GM23338 (cell line): ENCODE data around the gene MOB2. TPM values are rescaled to one million over a fixed set of nuclear protein-coding genes. Genes with fewer than 3 reads are reported as not detected.

Experiments used
- ATAC-seq: fragments of 200-7000 bp; cut with Tn5 transposase; 3 replicates; pipeline ENCODE4 v1.9.1; 2020
- DNase-seq: peaks from one replicate; pipeline ENCODE4 v3.0.0-alpha.2; 2015; ENCODE audit warnings: low spot score
- H2AFZ ChIP-seq: fragments of 200-600 bp; sonication (generic); 2 replicates; pipeline ENCODE4 v1.8.0; 2016; ENCODE audit warnings: antibody characterized with exemption, mild to moderate bottlenecking, moderate library complexity
- H3F3A ChIP-seq: fragments of 200-600 bp; sonication (generic); replicated peaks from 2 replicates; pipeline ENCODE4 v1.8.0; 2017; ENCODE audit warnings: antibody characterized with exemption, mixed run types, low read depth
- H3K27ac ChIP-seq: fragments of 200-600 bp; sonication (generic); 2 replicates; pipeline ENCODE4 v1.6.1; 2016; ENCODE audit warnings: low read depth
- H3K27me3 ChIP-seq: fragments of 200-600 bp; sonication (generic); 2 replicates; pipeline ENCODE4 v1.8.0; 2016; ENCODE audit warnings: mild to moderate bottlenecking, mixed run types, moderate library complexity; ENCODE audit not compliant: insufficient read depth
- H3K36me3 ChIP-seq: fragments of 200-600 bp; sonication (generic); 2 replicates; pipeline ENCODE4 v1.8.0; 2016; ENCODE audit warnings: mild to moderate bottlenecking; ENCODE audit not compliant: insufficient read depth
- H3K4me1 ChIP-seq: fragments of 200-600 bp; sonication (generic); 2 replicates; pipeline ENCODE4 v1.8.0; 2016; ENCODE audit warnings: mild to moderate bottlenecking, moderate library complexity; ENCODE audit not compliant: insufficient read depth
- H3K4me2 ChIP-seq: fragments of 200-600 bp; sonication (generic); 2 replicates; pipeline ENCODE4 v1.7.1; 2017; ENCODE audit warnings: mixed run types
- H3K4me3 ChIP-seq: fragments of 200-600 bp; sonication (generic); 2 replicates; pipeline ENCODE4 v1.6.1; 2016; ENCODE audit warnings: mixed run types
- H3K79me2 ChIP-seq: fragments of 200-600 bp; sonication (generic); replicated peaks from 2 replicates; pipeline ENCODE4 v1.8.0; 2017; ENCODE audit warnings: mild to moderate bottlenecking; ENCODE audit not compliant: insufficient read depth
- H3K9me2 ChIP-seq: fragments of 200-600 bp; sonication (generic); 2 replicates; pipeline ENCODE4 v1.8.0; 2017; ENCODE audit not compliant: insufficient read depth
- H4K20me1 ChIP-seq: fragments of 200-600 bp; sonication (generic); replicated peaks from 2 replicates; pipeline ENCODE4 v1.8.0; 2017; ENCODE audit warnings: mild to moderate bottlenecking; ENCODE audit not compliant: insufficient read depth
- H3K27ac Mint-ChIP-seq: 2 replicates; pipeline ENCODE4 v1.8.0; 2020; ENCODE audit warnings: inconsistent platforms, mild to moderate bottlenecking, moderate library complexity, mixed read lengths
- H3K27me3 Mint-ChIP-seq: 3 replicates; pipeline ENCODE4 v1.8.0; 2022; ENCODE audit warnings: low read depth, mild to moderate bottlenecking, moderate library complexity, mixed read lengths, inconsistent platforms; ENCODE audit not compliant: insufficient read depth, poor library complexity
- H3K36me3 Mint-ChIP-seq: 3 replicates; pipeline ENCODE4 v1.8.0; 2021; ENCODE audit warnings: low read depth, mild to moderate bottlenecking, inconsistent platforms, moderate library complexity, mixed read lengths
- H3K4me1 Mint-ChIP-seq: 3 replicates; pipeline ENCODE4 v1.8.0; 2020; ENCODE audit warnings: mild to moderate bottlenecking, inconsistent platforms, mixed read lengths
- H3K4me3 Mint-ChIP-seq: 3 replicates; pipeline ENCODE4 v1.8.0; 2021; ENCODE audit warnings: moderate library complexity, mild to moderate bottlenecking, inconsistent platforms, mixed read lengths
- H3K9me3 Mint-ChIP-seq: 3 replicates; pipeline ENCODE4 v1.8.0; 2020; ENCODE audit warnings: moderate library complexity, mild to moderate bottlenecking, inconsistent platforms, mixed read lengths
- CREB1 ChIP-seq: fragments of 250-450 bp; sonication (Bioruptor Pico); IDR thresholded peaks from 2 replicates; pipeline ENCODE4 v1.5.0; 2020; ENCODE audit warnings: low read depth, mild to moderate bottlenecking, moderate library complexity
- CTCF ChIP-seq, 2 experiments: fragments of 200-600 bp in 1 of 2; sonication (generic) in 1 of 2; conservative IDR thresholded peaks; 2 replicates each; pipeline versions ENCODE4 v1.5.1 to v1.6.1; 2016 to 2017; ENCODE audit warnings: antibody characterized with exemption in 2 of 2, low read depth in 2 of 2, mild to moderate bottlenecking in 2 of 2, moderate library complexity in 1 of 2
- EZH2 ChIP-seq: fragments of 200-600 bp; sonication (generic); IDR thresholded peaks from one replicate; pipeline ENCODE4 v1.8.0; 2017; ENCODE audit warnings: antibody characterized with exemption, mild to moderate bottlenecking, low read depth; ENCODE audit not compliant: unreplicated experiment
- EZH2phosphoT487 ChIP-seq: fragments of 200-600 bp; sonication (generic); IDR thresholded peaks from one replicate; pipeline ENCODE4 v1.8.1; 2018; ENCODE audit warnings: antibody characterized with exemption; ENCODE audit not compliant: unreplicated experiment
- JUNB ChIP-seq: IDR thresholded peaks from one replicate; pipeline ENCODE4 v1.6.1; 2016; ENCODE audit warnings: antibody characterized with exemption; ENCODE audit not compliant: unreplicated experiment
- NANOG ChIP-seq: IDR thresholded peaks from 2 replicates; pipeline ENCODE4 v1.6.1; 2016; ENCODE audit warnings: antibody characterized with exemption, borderline replicate concordance
- POLR2AphosphoS5 ChIP-seq: IDR thresholded peaks from 2 replicates; pipeline ENCODE4 v1.6.1; 2016; ENCODE audit warnings: antibody characterized with exemption, low read depth
- STAT1 ChIP-seq: IDR thresholded peaks from one replicate; pipeline ENCODE4 v1.6.1; 2016; ENCODE audit warnings: antibody characterized with exemption; ENCODE audit not compliant: unreplicated experiment
- ZNF114 ChIP-seq: fragments of 250-450 bp; sonication (Bioruptor Pico); IDR thresholded peaks from 2 replicates; pipeline ENCODE4 v1.5.0; 2020; ENCODE audit warnings: mild to moderate bottlenecking, moderate library complexity
- ZNF331 ChIP-seq: fragments of 250-450 bp; sonication (Bioruptor Pico); IDR thresholded peaks from 2 replicates; pipeline ENCODE4 v1.5.0; 2020; ENCODE audit warnings: low read depth, mild to moderate bottlenecking, moderate library complexity
- ZNF462 ChIP-seq: fragments of 250-450 bp; sonication (Bioruptor Pico); IDR thresholded peaks from 2 replicates; pipeline ENCODE4 v1.5.0; 2020; ENCODE audit warnings: mild to moderate bottlenecking, moderate library complexity
- polyA plus RNA-seq: library from polyadenylated mRNA; unstranded; fragments of >200 nt; fragmentation: Nextera tagmentation; extraction: Ambion mirVana; gene quantifications from 2 replicates; pipeline ENCODE4 v1.2.1, GENCODE V29; 2016
- total RNA-seq: library from RNA; depleted of rRNA; stranded (reverse); fragments of >200 nt; shearing (Covaris generic); gene quantifications from 2 replicates; pipeline ENCODE4 v1.2.3, GENCODE V29; 2014
- TF ChIP-seq, protein P1 (sequence below): IDR thresholded peaks from one replicate; pipeline ENCODE4 v1.6.1; 2018; ENCODE audit warnings: antibody characterized with exemption; ENCODE audit not compliant: unreplicated experiment
- TF ChIP-seq, protein P2 (sequence below): IDR thresholded peaks from 2 replicates; pipeline ENCODE4 v1.6.1; 2016; ENCODE audit warnings: antibody characterized with exemption

MOB2 gene
- total and polyA plus RNA-seq, 2 experiments from 2014 or later = 10.1 to 19.7 TPM

- no peak overlapping the region for H3K4me3 Mint-ChIP-seq
- H2AFZ ChIP-seq = no peak overlapping the region
- H4K20me1 ChIP-seq = peaks cover 7% of the 10 kb centered on the region; the same call in 1 of the 2 replicates
- H3K79me2 ChIP-seq = peaks cover 18% of the 10 kb centered on the region
- DNase-seq = no peak
- no peaks in the 10 kb centered on the region for H3F3A ChIP-seq
- ATAC-seq = peak; percentile 24
- H3K27me3 ChIP-seq = no peaks in the 10 kb centered on the region
- TF ChIP-seq ZNF114 = no peak
- TF ChIP-seq POLR2AphosphoS5 = no peak
- TF ChIP-seq EZH2 = no peak
- no peak for TF ChIP-seq STAT1
- no peak for TF ChIP-seq JUNB
- TF ChIP-seq, protein P1, sequence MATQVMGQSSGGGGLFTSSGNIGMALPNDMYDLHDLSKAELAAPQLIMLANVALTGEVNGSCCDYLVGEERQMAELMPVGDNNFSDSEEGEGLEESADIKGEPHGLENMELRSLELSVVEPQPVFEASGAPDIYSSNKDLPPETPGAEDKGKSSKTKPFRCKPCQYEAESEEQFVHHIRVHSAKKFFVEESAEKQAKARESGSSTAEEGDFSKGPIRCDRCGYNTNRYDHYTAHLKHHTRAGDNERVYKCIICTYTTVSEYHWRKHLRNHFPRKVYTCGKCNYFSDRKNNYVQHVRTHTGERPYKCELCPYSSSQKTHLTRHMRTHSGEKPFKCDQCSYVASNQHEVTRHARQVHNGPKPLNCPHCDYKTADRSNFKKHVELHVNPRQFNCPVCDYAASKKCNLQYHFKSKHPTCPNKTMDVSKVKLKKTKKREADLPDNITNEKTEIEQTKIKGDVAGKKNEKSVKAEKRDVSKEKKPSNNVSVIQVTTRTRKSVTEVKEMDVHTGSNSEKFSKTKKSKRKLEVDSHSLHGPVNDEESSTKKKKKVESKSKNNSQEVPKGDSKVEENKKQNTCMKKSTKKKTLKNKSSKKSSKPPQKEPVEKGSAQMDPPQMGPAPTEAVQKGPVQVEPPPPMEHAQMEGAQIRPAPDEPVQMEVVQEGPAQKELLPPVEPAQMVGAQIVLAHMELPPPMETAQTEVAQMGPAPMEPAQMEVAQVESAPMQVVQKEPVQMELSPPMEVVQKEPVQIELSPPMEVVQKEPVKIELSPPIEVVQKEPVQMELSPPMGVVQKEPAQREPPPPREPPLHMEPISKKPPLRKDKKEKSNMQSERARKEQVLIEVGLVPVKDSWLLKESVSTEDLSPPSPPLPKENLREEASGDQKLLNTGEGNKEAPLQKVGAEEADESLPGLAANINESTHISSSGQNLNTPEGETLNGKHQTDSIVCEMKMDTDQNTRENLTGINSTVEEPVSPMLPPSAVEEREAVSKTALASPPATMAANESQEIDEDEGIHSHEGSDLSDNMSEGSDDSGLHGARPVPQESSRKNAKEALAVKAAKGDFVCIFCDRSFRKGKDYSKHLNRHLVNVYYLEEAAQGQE = no peak
- no peak for TF ChIP-seq CREB1 (CRISPR knock-in tag)
- TF ChIP-seq CTCF (conservative IDR thresholded peaks at IDR 0.05; ENCODE audit: low read depth in 2 of 2) = no peak
- TF ChIP-seq, protein P2, sequence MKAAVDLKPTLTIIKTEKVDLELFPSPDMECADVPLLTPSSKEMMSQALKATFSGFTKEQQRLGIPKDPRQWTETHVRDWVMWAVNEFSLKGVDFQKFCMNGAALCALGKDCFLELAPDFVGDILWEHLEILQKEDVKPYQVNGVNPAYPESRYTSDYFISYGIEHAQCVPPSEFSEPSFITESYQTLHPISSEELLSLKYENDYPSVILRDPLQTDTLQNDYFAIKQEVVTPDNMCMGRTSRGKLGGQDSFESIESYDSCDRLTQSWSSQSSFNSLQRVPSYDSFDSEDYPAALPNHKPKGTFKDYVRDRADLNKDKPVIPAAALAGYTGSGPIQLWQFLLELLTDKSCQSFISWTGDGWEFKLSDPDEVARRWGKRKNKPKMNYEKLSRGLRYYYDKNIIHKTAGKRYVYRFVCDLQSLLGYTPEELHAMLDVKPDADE = no peak
- TF ChIP-seq ZNF462 = no peak
- no peak for TF ChIP-seq EZH2phosphoT487
- no peak for TF ChIP-seq NANOG
- no peak for TF ChIP-seq ZNF331 (CRISPR knock-in tag)
- H3K4me2 ChIP-seq = no peak overlapping the region
- peaks cover 12% of the 10 kb centered on the region for H3K27me3 Mint-ChIP-seq
- peaks cover 8% of the 10 kb centered on the region; the same call in 2 of the 3 replicates for H3K4me1 Mint-ChIP-seq
- no peak overlapping the region for H3K27ac Mint-ChIP-seq
- H3K36me3 Mint-ChIP-seq = no peaks in the 10 kb centered on the region
- H3K4me1 ChIP-seq = no peaks in the 10 kb centered on the region
- H3K36me3 ChIP-seq = no peaks in the 10 kb centered on the region
- H3K27ac ChIP-seq = no peak overlapping the region
- no peaks in the 10 kb centered on the region for H3K9me2 ChIP-seq
- no peak overlapping the region for H3K4me3 ChIP-seq
- no peaks in the 10 kb centered on the region for H3K9me3 Mint-ChIP-seq
Measured at GRCh38 chr11:1487851-1488574, 1.4 kb upstream of the MOB2 start.
